H9 (cell line): Measurements from ENCODE around the gene TP53BP2. TPM values are rescaled to one million over a fixed set of nuclear protein-coding genes. Genes with fewer than 3 reads are reported as not detected.

Experiments
- DNase-seq: peaks from one replicate; pipeline ENCODE4 v3.0.0-alpha.2; 2017
- H2AFZ ChIP-seq: one replicate; pipeline ENCODE4 v1.6.1; 2013; ENCODE audit warnings: mild to moderate bottlenecking, low read length, control low read depth, moderate library complexity
- H2AK5ac ChIP-seq: 2 replicates; pipeline ENCODE4 v1.6.1; 2013; ENCODE audit warnings: low read length, control low read depth, mixed read lengths; ENCODE audit not compliant: insufficient read length
- H2BK120ac ChIP-seq: one replicate; pipeline ENCODE4 v1.6.1; 2013; ENCODE audit warnings: low read depth, mild to moderate bottlenecking, low read length, control low read depth, inconsistent platforms; ENCODE audit not compliant: poor library complexity, severe bottlenecking
- H2BK12ac ChIP-seq: 2 replicates; pipeline ENCODE4 v1.6.1; 2013; ENCODE audit warnings: low read length, control low read depth, mixed read lengths, low read depth; ENCODE audit not compliant: insufficient read length
- H2BK15ac ChIP-seq: 2 replicates; pipeline ENCODE4 v1.6.1; 2013; ENCODE audit warnings: low read depth, low read length, control low read depth
- H2BK20ac ChIP-seq: one replicate; pipeline ENCODE4 v1.6.1; 2013; ENCODE audit warnings: low read depth, mild to moderate bottlenecking, low read length, control low read depth, inconsistent platforms; ENCODE audit not compliant: poor library complexity, severe bottlenecking
- H2BK5ac ChIP-seq: 2 replicates; pipeline ENCODE4 v1.6.1; 2013; ENCODE audit warnings: low read length, control low read depth, mixed read lengths; ENCODE audit not compliant: insufficient read length
- H3K14ac ChIP-seq: 2 replicates; pipeline ENCODE4 v1.6.1; 2013; ENCODE audit warnings: low read length, control low read depth; ENCODE audit not compliant: insufficient read depth
- H3K18ac ChIP-seq: 2 replicates; pipeline ENCODE4 v1.6.1; 2013; ENCODE audit warnings: low read depth, mild to moderate bottlenecking, mixed read lengths, low read length, control low read depth; ENCODE audit not compliant: insufficient read length
- H3K23ac ChIP-seq: 2 replicates; pipeline ENCODE4 v1.6.1; 2013; ENCODE audit warnings: low read length, control low read depth, mixed read lengths, low read depth; ENCODE audit not compliant: insufficient read length
- H3K23me2 ChIP-seq: 2 replicates; pipeline ENCODE4 v1.6.1; 2013; ENCODE audit warnings: low read depth, mild to moderate bottlenecking, mixed read lengths, low read length, control low read depth; ENCODE audit not compliant: insufficient read length, poor library complexity, severe bottlenecking
- H3K27ac ChIP-seq: 2 replicates; pipeline ENCODE4 v1.5.1; 2013; ENCODE audit warnings: low read length, control low read depth, mixed read lengths, low read depth; ENCODE audit not compliant: insufficient read length
- H3K27me3 ChIP-seq: 2 replicates; pipeline ENCODE4 v1.6.1; 2013; ENCODE audit warnings: low read length, control low read depth, inconsistent platforms; ENCODE audit not compliant: insufficient read depth
- H3K4ac ChIP-seq: 2 replicates; pipeline ENCODE4 v1.6.1; 2013; ENCODE audit warnings: low read depth, mild to moderate bottlenecking, control low read depth, inconsistent platforms, low read length, moderate library complexity
- H3K4me1 ChIP-seq: 2 replicates; pipeline ENCODE4 v1.6.1; 2013; ENCODE audit warnings: low read length, control low read depth, inconsistent platforms; ENCODE audit not compliant: insufficient read depth
- H3K4me2 ChIP-seq: 2 replicates; pipeline ENCODE4 v1.6.1; 2013; ENCODE audit warnings: low read length, control low read depth, mixed read lengths; ENCODE audit not compliant: insufficient read length, insufficient read depth
- H3K56ac ChIP-seq: 2 replicates; pipeline ENCODE4 v1.6.1; 2013; ENCODE audit warnings: low read depth, mild to moderate bottlenecking, mixed read lengths, low read length, control low read depth; ENCODE audit not compliant: insufficient read length
- H3K79me1 ChIP-seq: 2 replicates; pipeline ENCODE4 v1.6.1; 2013; ENCODE audit warnings: low read depth, mild to moderate bottlenecking, moderate library complexity, low read length, control low read depth, inconsistent platforms; ENCODE audit not compliant: insufficient read depth, poor library complexity, severe bottlenecking
- H3K79me2 ChIP-seq: 2 replicates; pipeline ENCODE4 v1.6.1; 2013; ENCODE audit warnings: low read length, control low read depth, inconsistent platforms; ENCODE audit not compliant: insufficient read depth
- H3K9ac ChIP-seq: 2 replicates; pipeline ENCODE4 v1.6.1; 2013; ENCODE audit warnings: low read length, control low read depth, mixed read lengths; ENCODE audit not compliant: insufficient read length; ENCODE audit errors: extremely low read depth
- H3K9me3 ChIP-seq: one replicate; pipeline ENCODE4 v1.6.1; 2013; ENCODE audit warnings: low read depth, low read length, inconsistent platforms; ENCODE audit not compliant: control insufficient read depth
- H3T11ph ChIP-seq: one replicate; pipeline ENCODE4 v1.6.1; 2013; ENCODE audit warnings: mild to moderate bottlenecking, low read length, control low read depth, inconsistent platforms
- H4K20me1 ChIP-seq: one replicate; pipeline ENCODE4 v1.6.1; 2013; ENCODE audit not compliant: control insufficient read depth, insufficient read length, insufficient read depth
- H4K5ac ChIP-seq: 2 replicates; pipeline ENCODE4 v1.6.1; 2013; ENCODE audit warnings: low read depth, mild to moderate bottlenecking, mixed read lengths, low read length, control low read depth; ENCODE audit not compliant: insufficient read length
- H4K8ac ChIP-seq: replicated peaks from 2 replicates; pipeline ENCODE4 v1.6.1; 2013; ENCODE audit warnings: low read length, control low read depth, mixed read lengths, low read depth; ENCODE audit not compliant: insufficient read length
- H4K91ac ChIP-seq: 2 replicates; pipeline ENCODE4 v1.6.1; 2013; ENCODE audit warnings: low read depth, mild to moderate bottlenecking, moderate library complexity, mixed read lengths, low read length, control low read depth; ENCODE audit not compliant: insufficient read length
- H3K27ac Mint-ChIP-seq, 3 experiments: 2 replicates in 2 of 3; 3 replicates in 1 of 3; pipeline ENCODE4 v1.8.0; 2020 to 2021; ENCODE audit warnings: mixed read lengths in 3 of 3, mild to moderate bottlenecking in 1 of 3, moderate library complexity in 1 of 3
- H3K27me3 Mint-ChIP-seq: 2 replicates; pipeline ENCODE4 v1.8.0; 2021; ENCODE audit warnings: low read depth, mild to moderate bottlenecking, moderate library complexity, mixed read lengths
- H3K36me3 Mint-ChIP-seq, 3 experiments: 2 replicates in 2 of 3; 3 replicates in 1 of 3; pipeline ENCODE4 v1.8.0; 2020 to 2021; ENCODE audit warnings: low read depth in 3 of 3, mixed read lengths in 3 of 3; ENCODE audit not compliant: insufficient read depth in 1 of 3
- H3K4me1 Mint-ChIP-seq, 2 experiments: 2 replicates each; pipeline ENCODE4 v1.8.0; 2020; ENCODE audit warnings: mixed read lengths in 2 of 2
- H3K4me3 Mint-ChIP-seq, 2 experiments: 2 replicates in 1 of 2; 3 replicates in 1 of 2; pipeline ENCODE4 v1.8.0; 2020 to 2021; ENCODE audit warnings: mild to moderate bottlenecking in 2 of 2, mixed read lengths in 2 of 2, moderate library complexity in 1 of 2
- H3K9me3 Mint-ChIP-seq, 2 experiments: 2 replicates in 1 of 2; 3 replicates in 1 of 2; pipeline ENCODE4 v1.8.0; 2020; ENCODE audit warnings: mild to moderate bottlenecking in 2 of 2, mixed read lengths in 2 of 2, moderate library complexity in 1 of 2
- WGBS: extraction: QIAGEN DNeasy Blood & Tissue Kit; methylation state at CpG from one replicate; pipeline ENCODE4 v1.1.7; 2013; ENCODE audit warnings: missing lambda C conversion rate, low lambda C conversion rate, mixed read lengths; ENCODE audit not compliant: insufficient read length; ENCODE audit errors: extremely low coverage; 5-methylcytosine and 5-hydroxymethylcytosine counted together
- total RNA-seq: library from RNA; stranded (reverse); gene quantifications from 2 replicates; pipeline ENCODE4 v1.2.1, GENCODE V29; 2021
- TF ChIP-seq, protein P1 (sequence below): fragments of 200-600 bp; sonication (generic); conservative IDR thresholded peaks from 3 replicates; pipeline ENCODE4 v1.8.0; 2021; ENCODE audit warnings: antibody characterized with exemption, mild to moderate bottlenecking

TP53BP2 gene
- total RNA-seq, 1 experiment from 2014 or later = 49.7 TPM

DNA sequence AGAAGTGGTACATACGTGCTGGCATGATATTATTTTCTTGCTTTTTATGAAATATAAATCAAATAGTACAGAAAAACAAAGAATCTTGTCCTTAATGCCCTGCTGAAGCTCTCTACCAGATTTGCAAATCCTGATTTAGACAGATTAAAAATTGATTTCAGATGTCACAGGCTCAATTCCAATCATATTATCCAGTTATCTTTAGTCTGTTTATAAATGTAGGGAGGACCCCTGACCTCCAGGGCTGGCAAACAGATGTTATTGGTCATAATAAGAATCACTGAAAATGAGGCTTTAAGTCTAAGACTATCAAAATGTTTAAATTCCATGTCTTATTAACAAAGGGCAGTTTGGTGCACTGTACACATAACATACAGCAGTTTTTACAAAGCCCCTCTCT lies 62.1 kb downstream of the TP53BP2 start:
- Histone ChIP-seq H2BK120ac (no peak overlapping the region), H3T11ph (no peak overlapping the region), H4K5ac (no peak overlapping the region), H2AK5ac (no peak overlapping the region), H3K9ac (no peak overlapping the region), H2BK12ac (no peak overlapping the region), H3K79me1 (no peaks in the 10 kb centered on the region), H3K23me2 (no peaks in the 10 kb centered on the region), H2BK5ac (no peak overlapping the region), H4K91ac (no peak overlapping the region), H3K4me2 (no peak overlapping the region), H3K14ac (no peak overlapping the region), H3K4ac (no peak overlapping the region), H4K8ac (no peak overlapping the region), H4K20me1 (no peaks in the 10 kb centered on the region), H3K23ac (no peak overlapping the region), H3K56ac (no peak overlapping the region), H2BK20ac (no peak overlapping the region), H3K4me1 (no peaks in the 10 kb centered on the region), H2AFZ (no peak overlapping the region), H3K18ac (no peak overlapping the region), H3K27me3 (no peaks in the 10 kb centered on the region), H3K9me3 (no peaks in the 10 kb centered on the region), H3K27ac (no peak overlapping the region), H2BK15ac (no peak overlapping the region), H3K79me2 (no peaks in the 10 kb centered on the region)
- H3K36me3 Mint-ChIP-seq = peaks cover 22 to 75% (median 69%) of the 10 kb centered on the region in 3 experiments
- H3K27ac Mint-ChIP-seq = no peak overlapping the region
- H3K4me3 Mint-ChIP-seq = no peak overlapping the region
- TF ChIP-seq, protein P1, sequence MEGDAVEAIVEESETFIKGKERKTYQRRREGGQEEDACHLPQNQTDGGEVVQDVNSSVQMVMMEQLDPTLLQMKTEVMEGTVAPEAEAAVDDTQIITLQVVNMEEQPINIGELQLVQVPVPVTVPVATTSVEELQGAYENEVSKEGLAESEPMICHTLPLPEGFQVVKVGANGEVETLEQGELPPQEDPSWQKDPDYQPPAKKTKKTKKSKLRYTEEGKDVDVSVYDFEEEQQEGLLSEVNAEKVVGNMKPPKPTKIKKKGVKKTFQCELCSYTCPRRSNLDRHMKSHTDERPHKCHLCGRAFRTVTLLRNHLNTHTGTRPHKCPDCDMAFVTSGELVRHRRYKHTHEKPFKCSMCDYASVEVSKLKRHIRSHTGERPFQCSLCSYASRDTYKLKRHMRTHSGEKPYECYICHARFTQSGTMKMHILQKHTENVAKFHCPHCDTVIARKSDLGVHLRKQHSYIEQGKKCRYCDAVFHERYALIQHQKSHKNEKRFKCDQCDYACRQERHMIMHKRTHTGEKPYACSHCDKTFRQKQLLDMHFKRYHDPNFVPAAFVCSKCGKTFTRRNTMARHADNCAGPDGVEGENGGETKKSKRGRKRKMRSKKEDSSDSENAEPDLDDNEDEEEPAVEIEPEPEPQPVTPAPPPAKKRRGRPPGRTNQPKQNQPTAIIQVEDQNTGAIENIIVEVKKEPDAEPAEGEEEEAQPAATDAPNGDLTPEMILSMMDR = no peak
- no CpG with 5 or more reads among the region's 1 CpG for WGBS
- no peaks in the 10 kb centered on the region for H3K9me3 Mint-ChIP-seq
- DNase-seq = no peak
- no peaks in the 10 kb centered on the region for H3K4me1 Mint-ChIP-seq
- no peaks in the 10 kb centered on the region for H3K27me3 Mint-ChIP-seq
